Raji (cell line): ENCODE data around the gene MINDY4.

Source experiments
- POLR2A ChIP-seq: IDR thresholded peaks from 2 replicates; pipeline ENCODE4 v1.6.1; 2011; ENCODE audit warnings: low read depth, low read length, control low read depth; ENCODE audit not compliant: insufficient read depth

The MINDY4 gene

GRCh38 chr7:30785786-30786185 lies 14.6 kb downstream of the MINDY4 start:
- TF ChIP-seq POLR2A: no peak

GRCh38 chr7:30787486-30787885 lies 16.3 kb downstream of the MINDY4 start:
- no peak for TF ChIP-seq POLR2A

GRCh38 chr7:30788640-30789333 lies 17.6 kb downstream of the MINDY4 start:
- no peak for TF ChIP-seq POLR2A

- TF ChIP-seq POLR2A: no peak
Measured at GRCh38 chr7:30789334-30789711, 18.1 kb downstream of the MINDY4 start.

GRCh38 chr7:30790356-30790755 lies 19.1 kb downstream of the MINDY4 start:
- no peak for TF ChIP-seq POLR2A

- TF ChIP-seq POLR2A: no peak
Measured at GRCh38 chr7:30791114-30791513, 19.9 kb downstream of the MINDY4 start.

GRCh38 chr7:30795161-30795948 lies 24.1 kb downstream of the MINDY4 start:
- no peak for TF ChIP-seq POLR2A

- no peak for TF ChIP-seq POLR2A
Measured at GRCh38 chr7:30796105-30796869, 25.1 kb downstream of the MINDY4 start.

- TF ChIP-seq POLR2A: no peak
Measured at GRCh38 chr7:30797176-30798040, 26.2 kb downstream of the MINDY4 start.

GRCh38 chr7:30799206-30799975 lies 28.2 kb downstream of the MINDY4 start:
- no peak for TF ChIP-seq POLR2A

GRCh38 chr7:30799976-30800661 lies 28.9 kb downstream of the MINDY4 start:
- TF ChIP-seq POLR2A: no peak

- TF ChIP-seq POLR2A: no peak
Measured at GRCh38 chr7:30800785-30801252, 29.6 kb downstream of the MINDY4 start.

- TF ChIP-seq POLR2A: no peak
Measured at GRCh38 chr7:30802812-30803211, 31.6 kb downstream of the MINDY4 start.
